Measurements from ENCODE around the gene RNF144B.
"Not testable (repeated sequence)": the region's sequence is repeated elsewhere in the genome, so short reads cannot be mapped to it uniquely, and the experiment has no call there.

Gene RNF144B

DNA sequence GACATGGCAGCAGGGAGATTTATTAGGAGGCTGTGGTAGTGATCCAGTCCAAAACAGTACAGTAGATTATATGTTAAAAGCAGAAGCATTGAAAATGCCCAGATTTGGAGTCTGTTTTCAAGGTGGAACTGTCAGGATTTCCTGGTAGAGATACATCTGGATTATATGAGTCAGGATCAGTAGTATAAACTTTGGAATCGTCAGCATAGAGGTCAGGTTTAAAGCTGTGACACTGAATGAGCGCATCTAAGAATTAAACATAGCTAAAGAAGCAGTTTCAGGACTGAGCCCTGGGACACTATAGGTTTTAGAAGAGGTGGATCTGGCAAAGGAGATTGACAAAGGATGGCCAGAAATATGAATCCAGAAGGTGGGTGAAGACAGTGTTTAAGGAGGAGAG, 60.4 kb downstream of the RNF144B start:
- no peak for DNase-seq

DNA sequence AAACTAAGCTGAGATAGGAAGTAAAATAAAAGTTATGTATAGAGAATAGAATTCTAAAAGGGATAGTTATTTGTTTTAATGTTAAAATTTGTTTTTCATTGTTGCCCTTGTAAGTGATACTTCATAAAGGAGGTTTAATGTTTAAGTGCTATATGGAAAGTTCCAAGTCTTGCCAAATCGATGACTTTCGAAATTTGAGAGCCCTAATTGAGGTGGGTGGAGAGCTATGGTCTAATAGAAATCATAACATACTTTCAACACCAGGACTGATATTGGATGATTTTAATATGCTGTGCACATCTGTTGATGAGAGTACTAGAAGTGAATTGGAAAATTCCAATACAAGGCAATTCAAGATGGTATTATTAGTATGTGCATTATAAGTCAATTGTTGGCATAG, 64.6 kb downstream of the RNF144B start:
- DNase-seq = no peak

DNA sequence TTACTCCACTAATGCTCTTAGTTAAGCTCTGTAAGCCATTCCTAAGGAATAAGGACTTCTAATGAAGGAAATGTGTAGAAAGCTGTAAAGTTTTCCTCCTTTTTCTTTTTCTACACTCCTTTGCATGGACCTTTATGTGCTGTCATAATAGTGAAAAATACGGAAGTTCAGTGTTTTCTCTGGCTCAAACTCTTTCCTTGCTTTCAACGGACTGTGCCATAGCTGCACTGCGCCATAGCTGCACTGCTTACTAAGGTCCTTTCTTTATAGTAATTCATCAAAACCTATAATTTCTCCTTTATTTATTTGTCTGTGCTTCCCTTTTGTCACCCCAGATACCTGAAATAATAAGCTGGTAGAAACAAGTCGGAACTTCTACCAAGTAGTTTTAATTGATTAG, 67.3 kb downstream of the RNF144B start:
- DNase-seq = no peak

DNA sequence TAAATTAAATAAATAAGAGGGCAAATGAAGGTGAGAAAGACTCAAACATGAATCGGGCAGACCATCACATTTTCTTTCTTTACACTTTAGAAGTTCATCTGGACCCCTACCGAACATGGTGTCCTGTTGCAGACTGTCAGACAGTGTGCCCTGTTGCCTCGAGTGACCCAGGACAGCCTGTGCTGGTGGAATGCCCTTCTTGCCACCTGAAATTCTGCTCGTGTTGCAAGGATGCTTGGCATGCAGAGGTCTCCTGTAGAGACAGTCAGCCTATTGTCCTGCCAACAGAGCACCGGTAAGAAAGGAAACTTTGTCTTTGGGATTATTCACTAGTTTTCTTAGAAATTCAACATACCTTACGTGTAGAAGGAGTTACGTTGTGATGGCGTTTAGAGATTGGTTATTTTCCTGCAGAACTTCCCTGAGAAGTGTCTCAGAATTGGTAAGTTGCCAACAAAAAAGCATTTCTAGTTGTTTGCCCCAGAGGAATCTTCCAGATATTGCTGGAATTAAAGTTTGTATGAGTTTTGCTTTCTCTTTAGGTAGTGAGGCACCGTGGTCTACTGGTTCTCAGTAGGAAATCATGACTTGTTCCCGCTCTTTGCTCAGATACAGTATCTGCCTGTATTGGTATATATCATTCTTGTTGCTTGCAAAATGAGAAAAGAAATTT, 70.1 kb downstream of the RNF144B start:
- no peak for DNase-seq

DNA sequence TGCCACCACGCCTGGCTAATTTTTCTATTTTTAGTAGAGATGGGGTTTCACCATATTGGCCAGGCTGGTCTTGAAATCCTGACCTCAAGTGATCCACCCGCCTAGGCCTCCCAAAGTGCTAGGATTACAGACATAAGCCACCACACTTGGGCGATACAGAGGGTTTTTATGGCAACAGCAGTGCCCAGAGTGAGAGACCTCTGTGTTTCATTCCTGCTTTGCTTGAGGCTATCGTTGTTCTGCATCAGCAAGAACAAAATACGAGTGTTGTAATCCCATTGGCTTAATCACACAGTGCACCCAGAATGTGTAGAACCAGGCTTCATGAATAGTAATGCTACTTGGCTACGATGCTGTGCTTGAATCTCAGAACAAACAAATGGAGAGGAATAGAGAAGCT, 70.9 kb downstream of the RNF144B start:
- not testable (repeated sequence) for DNase-seq

DNA sequence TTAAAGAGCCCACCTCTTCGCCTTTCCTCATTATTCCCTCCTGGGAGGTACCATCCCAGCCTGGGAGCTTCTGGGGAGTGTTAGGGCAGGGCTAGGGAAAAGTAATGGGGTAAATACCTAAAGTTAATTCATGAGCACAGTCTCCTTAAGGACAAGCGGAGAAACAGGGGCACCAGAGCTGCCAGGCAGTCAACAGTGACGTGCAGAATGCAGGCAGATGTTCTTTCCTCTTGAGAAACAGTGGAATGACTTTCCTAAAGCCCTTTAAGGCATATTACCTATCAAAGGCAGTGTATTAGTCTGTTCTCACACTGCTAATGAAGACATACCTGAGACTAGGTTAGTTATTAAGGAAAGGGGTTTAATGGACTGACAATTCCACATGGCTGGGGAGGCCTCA, 76.3 kb downstream of the RNF144B start:
- no peak for DNase-seq

DNA sequence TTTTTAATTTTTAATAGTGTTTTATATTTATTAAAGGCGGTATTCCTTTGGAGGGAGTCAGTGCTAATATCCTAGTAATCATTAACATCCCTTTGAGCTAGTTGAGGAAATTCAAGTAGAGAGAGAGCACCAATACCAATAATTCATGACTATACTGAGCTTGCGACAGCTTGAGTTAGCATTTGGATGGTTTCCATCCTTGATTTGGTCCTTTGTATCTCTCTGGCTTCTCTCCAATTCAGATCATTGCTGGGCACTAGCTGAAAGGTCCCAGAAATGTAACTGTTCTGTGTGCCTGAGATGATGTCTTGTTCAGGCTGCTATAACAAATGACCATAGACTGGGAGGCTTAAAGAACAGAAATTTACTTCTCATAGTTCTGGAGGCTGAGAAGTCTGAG, 77.0 kb downstream of the RNF144B start:
- DNase-seq = no peak

DNA sequence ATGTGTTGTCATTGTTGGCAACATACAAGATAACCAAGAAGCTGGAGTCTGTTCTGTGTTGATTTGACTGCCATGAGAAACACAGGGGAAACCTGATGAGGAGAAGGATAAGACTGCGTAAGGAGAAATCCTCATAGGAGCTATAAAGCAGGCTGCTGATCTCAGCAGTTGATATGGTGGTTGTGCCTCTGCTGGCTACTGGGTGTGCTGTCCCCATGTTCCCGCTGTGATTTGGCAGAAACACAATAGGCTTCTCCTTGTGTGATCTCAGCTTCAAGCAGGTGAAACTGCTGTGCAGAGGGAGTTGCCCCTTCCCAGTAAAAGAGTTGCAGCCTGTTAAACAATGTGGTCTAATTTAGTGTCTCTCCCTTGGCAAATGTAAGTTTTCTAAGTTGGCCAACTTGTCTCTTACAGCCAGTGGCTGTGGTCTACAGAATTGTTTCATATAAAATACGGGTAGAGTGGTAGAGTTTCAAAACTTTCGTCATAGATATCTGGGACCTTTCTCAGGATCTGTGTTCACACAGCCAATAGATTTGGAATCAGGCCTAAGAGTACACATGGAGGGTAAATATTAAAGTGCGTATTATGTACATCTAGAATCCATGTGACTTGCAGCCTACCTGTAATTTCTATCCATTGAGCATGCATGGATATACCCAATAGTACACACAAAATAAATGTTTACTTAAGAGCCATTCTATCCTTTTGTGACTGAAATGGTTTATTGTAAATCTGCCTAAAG, 78.4 kb downstream of the RNF144B start:
- DNase-seq = no peak

DNA sequence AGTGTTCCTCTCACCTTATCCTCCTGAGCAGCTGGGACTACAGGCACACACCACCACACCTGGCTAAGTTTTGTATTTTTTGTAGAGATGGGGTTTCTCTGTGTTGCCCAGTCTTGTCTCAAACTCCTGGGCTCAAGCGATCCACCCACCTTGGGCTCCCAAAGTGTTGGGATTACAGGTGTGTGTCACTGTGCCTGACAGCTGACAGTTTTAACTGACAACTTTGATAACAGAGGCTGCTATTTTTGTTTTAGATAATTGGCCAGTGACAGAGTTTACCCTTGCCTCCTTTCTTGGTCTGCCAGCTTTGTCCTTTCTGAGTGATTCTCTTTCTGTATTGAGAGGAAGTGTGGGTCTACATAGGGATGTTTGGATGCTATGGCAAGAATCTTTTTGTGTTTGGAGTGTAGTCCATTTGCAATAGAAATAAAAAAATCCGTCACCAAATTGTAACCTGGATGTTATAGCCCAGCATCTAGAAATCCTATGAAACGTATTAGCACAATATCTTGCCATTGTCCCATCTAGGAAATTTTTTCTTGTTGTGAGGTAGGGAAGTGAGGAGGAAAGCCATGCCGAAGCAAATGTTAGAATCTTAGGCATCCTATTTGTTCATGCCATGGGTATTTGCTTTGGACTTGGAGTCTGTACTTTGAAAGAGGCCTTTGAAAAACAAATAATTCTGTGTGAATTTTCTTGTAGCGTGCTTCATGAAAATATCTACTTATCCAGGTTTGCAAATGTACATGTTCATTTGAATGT, 80.8 kb downstream of the RNF144B start:
- no peak for DNase-seq

DNA sequence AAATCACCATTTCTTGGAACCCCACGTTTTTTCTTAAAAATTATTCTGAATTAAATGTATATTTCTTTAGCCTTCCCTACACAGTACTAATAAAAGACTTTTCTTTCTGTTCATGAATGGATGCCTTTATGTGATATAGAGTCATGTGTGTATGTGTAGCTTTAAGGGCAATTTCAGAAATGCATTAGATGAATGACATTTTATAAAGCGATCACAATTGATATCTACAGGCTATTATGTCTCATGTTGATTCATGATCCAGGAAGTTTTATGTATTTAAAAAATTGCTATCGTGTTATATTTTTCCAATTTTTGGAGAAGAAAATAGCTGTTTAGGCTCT, 81.3 kb downstream of the RNF144B start:
- DNase-seq = no peak

DNA sequence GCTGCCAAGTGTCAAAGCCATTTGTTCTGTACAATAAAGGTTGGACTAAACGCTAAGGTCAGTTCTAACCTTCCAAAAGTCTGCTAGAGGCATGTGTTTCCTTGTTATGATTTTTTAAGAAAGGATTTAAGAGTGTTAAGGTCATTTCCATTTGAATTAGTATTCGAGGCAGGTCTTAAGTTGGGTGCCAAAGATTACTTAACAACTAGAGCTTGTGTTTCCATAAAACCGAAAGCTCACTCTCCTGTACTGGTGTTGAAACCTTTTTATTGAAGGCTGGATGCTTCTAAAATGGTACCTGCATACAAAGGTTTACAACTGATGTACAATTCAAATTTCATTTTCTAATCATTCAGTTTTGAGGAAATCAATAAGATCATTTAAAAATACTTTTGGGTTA, 82.4 kb downstream of the RNF144B start:
- DNase-seq = no peak

DNA sequence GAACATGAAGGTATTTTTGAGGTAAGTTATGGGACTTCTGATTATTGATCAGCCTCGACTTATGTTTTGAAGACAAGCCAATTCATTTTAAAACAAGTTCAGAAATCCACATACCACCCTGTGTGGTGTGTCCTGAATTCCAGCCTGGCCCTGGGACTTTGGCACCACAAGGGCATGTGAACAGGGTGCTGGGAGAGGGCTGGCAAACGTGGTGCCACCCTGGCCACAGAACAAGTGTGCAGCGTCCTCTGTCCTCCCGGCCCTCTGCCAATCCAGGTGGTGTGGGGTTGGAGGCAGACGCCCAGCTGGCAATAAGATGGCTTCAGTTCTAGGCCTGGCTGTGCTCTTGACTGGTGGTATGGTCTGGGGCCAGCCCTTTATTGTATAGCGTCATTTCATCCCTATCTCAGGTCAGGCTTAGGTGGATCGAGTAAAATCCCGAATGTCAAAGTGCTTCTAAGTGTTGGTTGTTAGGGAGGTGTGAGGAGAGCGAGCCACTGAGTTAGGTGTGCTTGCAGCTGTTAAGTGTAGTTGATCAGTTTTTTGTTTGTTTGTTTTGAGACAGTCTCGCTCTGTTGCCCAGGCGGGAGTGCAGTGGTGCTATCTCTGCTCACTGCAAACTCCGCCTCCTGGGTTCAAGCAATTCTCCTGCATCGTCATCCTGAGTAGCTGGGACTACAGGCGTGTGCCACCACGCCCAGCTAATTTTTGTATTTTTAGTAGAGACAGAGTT, 84.2 kb downstream of the RNF144B start:
- no peak for DNase-seq

DNA sequence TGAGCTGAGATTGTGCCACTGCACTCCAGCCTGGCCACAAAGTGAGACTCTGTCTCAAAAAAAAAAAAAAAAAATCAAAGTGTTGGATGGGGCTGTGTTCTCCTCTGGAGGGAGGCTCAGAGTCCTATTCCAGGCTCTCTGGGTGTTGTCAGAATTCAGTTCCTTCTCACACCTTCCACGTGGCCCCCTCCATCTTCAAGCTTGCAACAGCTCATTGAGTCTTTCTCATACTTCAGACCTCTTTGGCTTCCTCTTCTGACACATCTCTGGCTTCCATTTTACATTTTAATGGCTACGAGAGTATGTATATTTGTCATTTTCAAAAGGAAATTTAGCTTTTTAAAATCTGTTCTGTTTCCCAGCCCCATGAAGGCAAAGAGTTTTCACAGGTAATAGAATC, 85.8 kb downstream of the RNF144B start:
- DNase-seq = no peak

DNA sequence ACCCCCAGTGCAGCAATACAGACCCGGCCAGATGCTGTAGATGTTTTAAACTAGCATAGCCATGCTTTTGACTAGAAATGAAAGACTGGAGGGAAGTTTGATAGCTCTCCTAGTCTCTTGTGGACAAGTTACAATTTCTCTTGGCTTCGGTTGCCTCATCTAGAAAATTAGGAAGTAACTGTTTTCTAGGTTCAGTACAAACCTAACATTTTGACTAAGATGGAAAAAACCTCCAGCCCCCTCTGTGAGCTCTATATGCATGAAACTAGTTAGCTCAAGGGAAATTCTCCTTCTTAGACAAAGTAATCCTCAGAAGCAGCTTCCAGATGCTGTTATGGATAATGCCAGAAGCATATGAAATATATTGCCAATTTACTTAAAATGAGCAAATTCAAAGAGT, 86.6 kb downstream of the RNF144B start:
- no peak for DNase-seq

DNA sequence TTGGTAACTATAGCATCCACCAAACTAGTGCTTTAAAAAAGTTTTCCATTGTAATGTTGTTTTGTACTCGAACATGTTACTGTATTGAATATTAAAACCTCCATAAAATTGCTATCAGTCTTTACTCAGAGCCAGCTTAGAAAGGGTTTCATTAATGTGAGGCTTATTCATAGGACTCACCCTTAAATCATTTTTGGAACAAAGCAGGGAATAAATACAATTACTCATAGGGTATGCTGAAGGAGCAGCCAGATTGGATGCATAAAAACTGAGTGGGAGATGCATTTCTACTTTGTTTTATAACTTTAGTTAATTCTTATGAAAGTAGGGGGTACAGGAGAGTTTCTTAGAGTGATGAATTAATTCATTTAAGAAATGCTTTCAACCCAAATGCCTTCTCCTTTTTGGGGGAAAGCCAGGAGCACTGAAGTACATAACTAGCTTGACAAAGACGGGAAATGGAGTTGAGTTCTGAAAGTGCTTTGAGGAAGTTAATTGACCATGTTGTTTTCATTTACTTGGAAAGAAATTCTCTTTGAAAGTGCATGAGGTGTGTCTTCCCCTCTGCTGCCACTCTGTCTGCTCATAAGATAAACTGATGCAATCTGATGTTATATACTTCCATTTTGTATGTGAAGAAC, 90.3 kb downstream of the RNF144B start:
- DNase-seq = no peak

DNA sequence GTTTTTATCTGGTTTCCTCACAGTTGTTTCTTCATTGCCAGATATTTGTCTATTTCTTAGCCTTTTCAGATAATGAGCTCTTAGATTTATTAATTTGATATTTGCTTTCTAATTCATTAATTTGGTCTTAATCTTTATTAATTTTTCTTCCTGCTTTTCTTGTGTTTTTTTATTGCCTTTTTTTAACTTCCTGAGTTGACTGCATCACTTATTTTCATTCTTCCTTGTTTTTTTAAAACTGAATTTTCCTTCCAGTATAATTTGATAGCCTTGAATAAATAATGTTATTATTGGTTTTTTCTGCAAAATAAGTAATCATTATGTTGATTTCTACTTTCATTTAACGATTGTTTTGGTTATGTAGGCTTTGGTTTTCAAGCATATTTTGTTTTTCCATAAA, 91.5 kb downstream of the RNF144B start:
- no peak for DNase-seq

DNA sequence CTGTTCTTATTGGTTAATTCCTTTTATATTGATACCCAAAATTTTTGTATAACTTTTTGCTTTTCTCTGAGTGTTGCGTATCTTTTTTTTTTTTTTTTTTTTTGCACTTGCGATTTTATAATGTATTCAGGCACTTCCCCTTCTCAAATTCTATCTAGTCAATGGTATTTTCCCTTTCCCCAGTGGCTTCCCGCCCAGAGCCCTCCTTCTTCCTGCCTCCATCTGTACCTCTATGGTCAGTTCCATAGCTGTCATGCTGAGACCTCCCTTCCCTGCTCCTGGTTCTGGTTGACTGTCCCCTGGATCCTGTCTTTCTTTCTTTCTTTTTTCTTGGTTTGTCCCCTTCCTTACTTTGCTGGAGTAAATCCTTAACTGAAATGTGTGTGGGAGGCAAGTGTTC, 94.7 kb downstream of the RNF144B start:
- no peak for DNase-seq

DNA sequence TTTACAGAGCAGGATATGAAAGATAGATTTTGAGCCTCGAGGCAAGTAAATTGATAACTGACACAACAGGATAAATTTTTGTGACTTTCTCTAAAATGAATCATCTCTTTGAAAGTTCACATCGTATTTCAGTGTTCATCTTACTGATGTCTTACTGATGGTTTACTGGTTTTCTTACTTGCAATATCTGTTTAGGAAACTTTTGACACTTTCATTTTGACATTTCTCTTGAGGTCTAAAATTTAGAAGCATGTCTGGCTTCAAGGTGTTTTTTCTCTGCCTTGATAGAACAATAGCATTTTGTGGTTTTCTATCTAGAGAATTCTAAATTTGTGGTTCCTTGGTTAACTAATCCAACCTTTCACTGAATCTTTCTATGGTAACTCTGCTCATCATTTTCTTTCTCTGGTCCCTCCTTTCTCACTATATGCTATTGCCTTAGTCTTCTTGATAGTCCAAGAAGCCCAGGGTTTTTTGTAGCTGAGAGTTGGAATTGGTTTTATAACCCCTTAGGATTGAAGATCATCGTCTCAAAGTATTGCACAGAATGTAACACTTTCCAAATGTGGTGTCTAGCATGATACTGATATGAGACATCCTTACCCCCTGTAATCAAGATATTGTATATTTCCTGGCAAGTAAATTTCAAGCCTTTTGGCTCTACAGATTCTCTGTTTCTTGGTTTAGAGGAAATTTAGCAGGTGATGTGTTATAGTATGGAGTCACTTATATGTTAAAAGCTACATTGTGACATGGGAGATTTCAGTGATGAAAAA, 98.7 kb downstream of the RNF144B start:
- no peak for DNase-seq

DNA sequence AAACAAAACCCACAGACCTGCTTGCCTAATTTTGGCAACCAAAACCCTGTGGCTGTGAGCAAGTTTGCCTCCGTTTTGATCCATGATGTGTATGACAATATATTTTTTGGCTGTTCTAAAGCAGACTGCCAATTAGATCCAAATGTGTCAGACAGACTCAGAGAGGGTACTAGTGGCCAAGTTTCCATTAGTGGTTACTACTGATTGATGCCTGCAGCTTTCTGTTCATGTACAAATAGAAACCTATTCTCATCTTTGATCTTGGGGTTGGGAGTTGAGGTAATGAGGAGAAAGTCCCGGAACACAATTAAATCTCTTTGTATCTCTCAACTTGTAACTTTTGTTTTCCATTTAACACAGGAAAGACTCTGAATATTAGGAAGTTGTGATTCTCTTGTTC, 100.9 kb downstream of the RNF144B start:
- DNase-seq = no peak

DNA sequence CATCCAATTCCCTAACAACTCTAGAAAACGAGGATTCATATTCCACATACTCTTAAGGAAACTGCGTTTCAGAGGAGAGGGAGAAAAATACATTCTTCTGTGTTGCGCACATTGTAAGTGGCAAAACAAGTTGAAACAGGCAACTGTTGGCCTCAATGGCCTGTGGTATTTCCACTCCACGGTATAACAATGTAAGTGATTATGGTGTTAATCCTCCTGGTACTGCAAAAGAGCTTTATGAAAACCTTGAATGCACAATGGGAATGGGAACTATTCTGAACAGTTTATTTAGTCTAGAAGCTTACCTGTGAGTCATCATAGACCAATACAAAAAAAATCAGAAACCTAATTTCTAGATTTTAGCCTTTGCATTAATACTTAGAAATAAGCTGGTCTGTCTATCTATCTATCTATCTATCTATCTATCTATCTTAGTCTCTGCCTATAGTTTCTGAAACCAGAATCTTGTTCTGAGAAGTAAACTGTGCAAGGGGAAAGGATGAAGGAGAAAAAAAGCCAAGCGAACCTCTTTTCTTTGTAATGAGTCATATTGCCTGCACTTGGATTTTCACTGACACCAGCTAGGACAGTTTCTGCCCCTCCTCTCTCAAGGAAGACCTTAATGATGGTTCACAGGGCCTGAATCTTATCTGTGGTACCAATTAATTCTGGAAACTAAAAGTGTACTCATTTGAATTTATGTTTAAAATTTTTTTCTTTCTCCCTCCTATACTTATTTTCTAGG, 101.5 kb downstream of the RNF144B start:
- no peak for DNase-seq

DNA sequence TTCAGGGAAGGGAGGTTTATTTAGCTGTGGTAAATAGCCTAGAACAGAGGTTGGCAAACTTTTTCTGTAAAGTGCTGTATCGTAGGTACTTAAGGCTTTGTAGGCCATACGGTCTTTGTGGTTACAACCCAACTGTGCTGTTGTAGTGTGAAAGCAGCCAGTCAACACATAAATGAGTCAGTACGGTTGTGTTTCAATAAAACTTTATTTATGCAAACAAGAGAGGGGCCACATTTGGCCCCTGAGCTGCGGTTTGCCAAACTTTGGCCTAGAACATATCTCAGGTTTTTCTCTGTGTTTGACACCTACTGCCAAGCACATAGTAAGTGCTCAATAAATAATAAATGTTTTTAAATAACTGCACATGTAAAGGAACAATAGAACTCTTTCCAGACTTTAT, 102.2 kb downstream of the RNF144B start:
- DNase-seq = no peak
